CD4-positive, CD25-positive, alpha-beta regulatory T cell (primary cell): ENCODE results near the gene TECRL. TPM values are rescaled to one million over a fixed set of nuclear protein-coding genes. Genes with fewer than 3 reads are reported as not detected.

ENCODE experiments used
- ATAC-seq, 2 donors: fragments of 150-1000 bp; cut with Tn5 transposase; one replicate each; pipeline ENCODE4 v1.10.0; 2021; ENCODE audit warnings: low read depth in 2 of 2, moderate number of reproducible peaks in 2 of 2, moderate library complexity in 1 of 2
- DNase-seq, 3 donors: peaks; one replicate each; pipeline versions ENCODE4 v3.0.0 to v3.0.0-alpha.2; 2012 to 2022; ENCODE audit warnings: mixed read lengths in 1 of 3
- H3K27ac ChIP-seq: one replicate; pipeline ENCODE4 v1.7.0; 2013; ENCODE audit warnings: mild to moderate bottlenecking, low read length; ENCODE audit not compliant: insufficient read depth, poor library complexity, severe bottlenecking
- H3K27me3 ChIP-seq: one replicate; pipeline ENCODE4 v1.7.0; 2013; ENCODE audit warnings: low read length; ENCODE audit not compliant: control insufficient read depth, insufficient read depth
- H3K36me3 ChIP-seq: one replicate; pipeline ENCODE4 v1.7.0; 2013; ENCODE audit warnings: mild to moderate bottlenecking, low read length, moderate library complexity; ENCODE audit not compliant: control insufficient read depth, insufficient read depth
- H3K4me1 ChIP-seq: 2 replicates; pipeline ENCODE4 v1.7.0; 2013; ENCODE audit warnings: mild to moderate bottlenecking, low read length; ENCODE audit not compliant: insufficient read depth, control insufficient read depth, poor library complexity, severe bottlenecking
- H3K4me3 ChIP-seq: one replicate; pipeline ENCODE4 v1.7.0; 2013; ENCODE audit warnings: low read depth, mild to moderate bottlenecking, low read length, moderate library complexity
- H3K9me3 ChIP-seq, 2 experiments: 1 replicate in 1 of 2; 2 replicates in 1 of 2; pipeline ENCODE4 v1.7.0; 2013; ENCODE audit warnings: low read length in 2 of 2, mild to moderate bottlenecking in 1 of 2, moderate library complexity in 1 of 2; ENCODE audit not compliant: control insufficient read depth in 2 of 2
- H3K27ac Mint-ChIP-seq, 3 donors: one replicate each; pipeline ENCODE4 v1.8.0; 2020 to 2022; ENCODE audit warnings: mild to moderate bottlenecking in 3 of 3, mixed read lengths in 3 of 3, moderate library complexity in 2 of 3
- H3K27me3 Mint-ChIP-seq: one replicate; pipeline ENCODE4 v1.8.0; 2022; ENCODE audit warnings: mild to moderate bottlenecking, mixed read lengths
- H3K36me3 Mint-ChIP-seq: one replicate; pipeline ENCODE4 v1.8.0; 2020; ENCODE audit warnings: mixed read lengths
- H3K4me1 Mint-ChIP-seq, 4 donors: one replicate each; pipeline ENCODE4 v1.8.0; 2020 to 2022; ENCODE audit warnings: mixed read lengths in 4 of 4, mild to moderate bottlenecking in 1 of 4
- H3K4me3 Mint-ChIP-seq, 4 donors: one replicate each; pipeline ENCODE4 v1.8.0; 2020 to 2022; ENCODE audit warnings: mild to moderate bottlenecking in 4 of 4, mixed read lengths in 4 of 4, moderate library complexity in 3 of 4
- H3K9me3 Mint-ChIP-seq, 7 donors: one replicate each; pipeline ENCODE4 v1.8.0; 2020 to 2022; ENCODE audit warnings: mixed read lengths in 7 of 7, mild to moderate bottlenecking in 3 of 7, moderate library complexity in 2 of 7
- polyA plus RNA-seq, 4 donors: library from polyadenylated mRNA; unstranded; fragments of 300-500 nt; fragmentation: Illumina TruSeq; gene quantifications; one replicate each; pipeline ENCODE4 v1.2.3, GENCODE V29; 2021
- total RNA-seq: library from RNA; stranded (reverse); gene quantifications from one replicate; pipeline ENCODE4 v1.2.3, GENCODE V29; 2022

TECRL gene
- total and polyA plus RNA-seq, 5 donors from 2014 or later = not detected

- ATAC-seq = no peak
- Mint-ChIP-seq H3K4me3 (no peak overlapping the region), H3K27me3 (no peaks in the 10 kb centered on the region), H3K27ac (no peak overlapping the region), H3K9me3 (peaks cover 0 to 24% (median 5%) of the 10 kb centered on the region in 7 donors), H3K4me1 (no peaks in the 10 kb centered on the region), H3K36me3 (no peaks in the 10 kb centered on the region)
- Histone ChIP-seq H3K9me3 (peaks cover 3 to 8% of the 10 kb centered on the region in 2 experiments), H3K4me1 (no peaks in the 10 kb centered on the region), H3K27ac (no peak overlapping the region), H3K4me3 (no peak overlapping the region), H3K27me3 (no peaks in the 10 kb centered on the region), H3K36me3 (no peaks in the 10 kb centered on the region)
- no peak for DNase-seq
Observed at GRCh38 chr4:64360664-64361398, 48.4 kb downstream of the TECRL start.

DNA sequence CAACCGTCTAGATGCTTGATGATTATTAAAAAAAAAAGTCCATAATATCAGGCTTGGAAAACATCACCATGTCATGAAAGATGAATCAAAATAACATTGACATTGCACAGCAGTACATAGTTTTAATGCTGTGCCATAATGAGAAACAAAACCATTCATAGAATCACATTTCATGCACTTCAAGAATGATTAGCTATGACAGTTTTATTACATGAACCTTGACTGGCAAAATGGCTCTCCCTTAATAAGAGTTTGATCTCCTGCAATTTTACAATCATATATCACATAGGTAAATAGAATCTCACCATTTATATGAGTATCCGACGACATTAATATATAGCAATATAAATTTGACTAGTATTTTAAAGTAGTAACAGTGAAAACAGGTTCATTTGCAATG is 49.8 kb downstream of the TECRL start:
- ATAC-seq (no peak), DNase-seq (no peak)
- Histone ChIP-seq H3K27me3 (no peaks in the 10 kb centered on the region), H3K4me1 (no peaks in the 10 kb centered on the region), H3K9me3 (peaks cover 3 to 5% of the 10 kb centered on the region in 2 experiments), H3K4me3 (no peak overlapping the region), H3K36me3 (no peaks in the 10 kb centered on the region), H3K27ac (no peak overlapping the region)
- no peaks in the 10 kb centered on the region for H3K4me1 Mint-ChIP-seq
- no peak overlapping the region for H3K27ac Mint-ChIP-seq
- H3K36me3 Mint-ChIP-seq = no peaks in the 10 kb centered on the region
- H3K27me3 Mint-ChIP-seq = no peaks in the 10 kb centered on the region
- peaks cover 0 to 19% (median 5%) of the 10 kb centered on the region in 7 donors for H3K9me3 Mint-ChIP-seq
- H3K4me3 Mint-ChIP-seq = no peak overlapping the region

- H3K4me3 ChIP-seq = no peak overlapping the region
- H3K27ac ChIP-seq = no peak overlapping the region
- Mint-ChIP-seq H3K4me3 (no peak overlapping the region), H3K27ac (no peak overlapping the region), H3K36me3 (no peaks in the 10 kb centered on the region), H3K27me3 (no peaks in the 10 kb centered on the region), H3K9me3 (peaks cover 2 to 28% (median 5%) of the 10 kb centered on the region in 7 donors), H3K4me1 (no peaks in the 10 kb centered on the region)
- DNase-seq (no peak), ATAC-seq (no peak)
- peaks cover 0 to 2% of the 10 kb centered on the region in 2 experiments for H3K9me3 ChIP-seq
- no peaks in the 10 kb centered on the region for H3K4me1 ChIP-seq
- no peaks in the 10 kb centered on the region for H3K36me3 ChIP-seq
- H3K27me3 ChIP-seq = no peaks in the 10 kb centered on the region
Observed at GRCh38 chr4:64353904-64354303, 55.3 kb downstream of the TECRL start.

DNA sequence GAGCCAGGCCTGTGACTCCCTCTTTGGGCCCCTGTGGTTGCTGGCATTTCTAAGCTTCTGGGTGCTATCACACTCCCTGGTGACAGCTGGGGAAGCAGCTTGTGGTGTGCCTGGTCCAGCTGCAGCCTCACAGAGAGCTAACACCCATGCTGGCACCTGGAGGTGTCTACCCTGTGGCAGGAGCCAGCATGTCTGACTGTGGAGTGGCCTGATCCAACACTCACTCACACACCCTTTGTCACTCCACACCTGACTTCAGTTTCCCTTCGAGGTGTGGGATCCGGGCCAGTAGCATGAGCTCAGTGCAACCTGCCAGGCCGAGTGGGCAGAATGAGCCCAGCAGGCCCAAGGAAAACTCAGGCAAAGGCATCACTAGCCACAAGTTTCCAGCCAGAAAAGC is 67.5 kb downstream of the TECRL start:
- no peak overlapping the region for H3K4me3 ChIP-seq
- H3K27me3 ChIP-seq = no peaks in the 10 kb centered on the region
- no peaks in the 10 kb centered on the region for H3K36me3 ChIP-seq
- no peaks in the 10 kb centered on the region for H3K36me3 Mint-ChIP-seq
- DNase-seq (no peak), ATAC-seq (no peak)
- no peaks in the 10 kb centered on the region for H3K27me3 Mint-ChIP-seq
- H3K4me3 Mint-ChIP-seq = no peak overlapping the region
- peaks cover 0 to 10% of the 10 kb centered on the region in 2 experiments for H3K9me3 ChIP-seq
- no peaks in the 10 kb centered on the region for H3K4me1 ChIP-seq
- no peaks in the 10 kb centered on the region for H3K4me1 Mint-ChIP-seq
- H3K27ac ChIP-seq = no peak overlapping the region
- H3K9me3 Mint-ChIP-seq = peaks cover 2 to 16% (median 6%) of the 10 kb centered on the region in 7 donors
- H3K27ac Mint-ChIP-seq = no peak overlapping the region

DNA sequence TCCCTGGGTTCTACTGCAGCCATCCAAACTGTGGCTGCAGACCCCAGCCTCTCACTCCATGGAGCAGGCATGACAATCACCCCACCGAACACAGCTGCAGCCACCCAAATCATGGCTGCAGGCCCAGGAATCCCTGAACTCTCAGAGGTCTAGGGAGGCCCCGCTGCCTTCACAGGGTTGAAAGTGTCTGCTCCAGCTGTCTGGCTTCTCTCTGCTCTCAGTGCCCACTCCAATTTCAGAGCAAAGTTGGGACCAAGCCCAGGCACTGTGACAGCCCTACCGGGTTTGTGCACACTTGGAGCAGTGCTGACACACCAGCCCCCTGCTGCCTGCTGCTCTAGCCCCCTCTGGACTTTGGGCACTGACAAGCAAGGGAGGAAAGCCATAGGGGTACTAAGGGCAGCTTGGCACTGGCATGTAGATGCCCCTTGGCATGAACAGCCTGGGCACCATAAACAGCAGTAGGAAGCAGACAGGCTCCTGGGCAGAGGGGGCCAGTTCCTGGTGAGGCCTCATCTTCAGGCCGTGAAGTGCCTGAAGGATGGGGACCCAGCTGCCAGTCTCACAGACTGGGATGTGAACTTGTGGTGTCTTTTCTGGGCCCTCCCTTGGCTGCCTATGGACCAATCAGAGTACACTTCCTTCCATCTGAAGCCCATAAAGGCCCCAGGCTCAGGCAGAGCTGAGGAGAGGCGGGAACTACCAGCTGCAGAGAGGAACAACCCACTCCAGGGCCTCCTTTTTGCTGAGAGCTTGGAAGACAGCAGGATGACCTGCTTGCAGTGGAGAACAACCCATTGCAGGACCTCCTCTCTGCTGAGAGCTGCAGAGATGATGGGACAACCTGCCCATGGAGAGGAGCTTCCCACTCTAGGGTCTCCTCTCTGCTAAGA is 68.8 kb downstream of the TECRL start:
- Mint-ChIP-seq H3K27ac (no peak overlapping the region), H3K4me1 (no peaks in the 10 kb centered on the region), H3K4me3 (no peak overlapping the region), H3K9me3 (peaks cover 2 to 16% (median 6%) of the 10 kb centered on the region in 7 donors), H3K36me3 (no peaks in the 10 kb centered on the region), H3K27me3 (no peaks in the 10 kb centered on the region)
- H3K27me3 ChIP-seq = no peaks in the 10 kb centered on the region
- no peak for DNase-seq
- H3K36me3 ChIP-seq = no peaks in the 10 kb centered on the region
- H3K27ac ChIP-seq = no peak overlapping the region
- no peak for ATAC-seq
- H3K9me3 ChIP-seq = peaks cover 0 to 10% of the 10 kb centered on the region in 2 experiments
- no peaks in the 10 kb centered on the region for H3K4me1 ChIP-seq
- H3K4me3 ChIP-seq = no peak overlapping the region

GRCh38 chr4:64334964-64335363 is 74.3 kb downstream of the TECRL start:
- Mint-ChIP-seq H3K9me3 (peaks cover 2 to 15% (median 10%) of the 10 kb centered on the region in 7 donors), H3K4me3 (no peak overlapping the region), H3K27ac (no peak overlapping the region), H3K27me3 (no peaks in the 10 kb centered on the region), H3K4me1 (no peaks in the 10 kb centered on the region), H3K36me3 (no peaks in the 10 kb centered on the region)
- Histone ChIP-seq H3K4me1 (no peaks in the 10 kb centered on the region), H3K27me3 (no peaks in the 10 kb centered on the region), H3K27ac (no peak overlapping the region), H3K9me3 (peaks cover 0 to 5% of the 10 kb centered on the region in 2 experiments), H3K36me3 (no peaks in the 10 kb centered on the region), H3K4me3 (no peak overlapping the region)
- no peak for ATAC-seq
- no peak for DNase-seq

DNA sequence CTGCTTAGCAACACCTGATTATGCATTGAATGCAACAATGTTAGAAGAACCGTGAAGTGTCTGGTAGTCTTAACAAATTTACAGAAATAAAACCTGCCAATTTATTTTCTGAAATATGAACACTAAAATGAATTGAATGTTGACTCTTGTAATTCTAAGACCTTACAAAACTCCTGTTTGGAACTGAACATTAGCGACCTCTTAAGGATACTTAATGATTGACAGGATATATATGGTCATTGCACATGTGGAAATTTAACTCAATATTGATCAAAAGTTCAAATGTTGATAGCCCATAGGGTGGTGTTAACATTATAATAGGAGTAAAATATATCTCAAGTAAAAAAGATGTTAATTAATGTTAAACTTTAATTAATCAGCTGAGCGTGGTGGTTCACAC is 79.1 kb downstream of the TECRL start:
- Mint-ChIP-seq H3K36me3 (no peaks in the 10 kb centered on the region), H3K27ac (no peak overlapping the region), H3K4me1 (no peaks in the 10 kb centered on the region), H3K4me3 (no peak overlapping the region), H3K27me3 (no peaks in the 10 kb centered on the region), H3K9me3 (peaks cover 0 to 14% (median 6%) of the 10 kb centered on the region in 7 donors)
- Histone ChIP-seq H3K27ac (no peak overlapping the region), H3K4me1 (no peaks in the 10 kb centered on the region), H3K4me3 (no peak overlapping the region), H3K36me3 (no peaks in the 10 kb centered on the region), H3K9me3 (peaks cover 0 to 5% of the 10 kb centered on the region in 2 experiments), H3K27me3 (no peaks in the 10 kb centered on the region)
- no peak for DNase-seq
- ATAC-seq = no peak
